SU-DHL-6 (cell line): ENCODE measurements around the gene CARD10.

Source experiments
- H2AFZ ChIP-seq: fragments of 200-600 bp; sonication (generic); 2 replicates; pipeline ENCODE4 v1.6.1; 2014; ENCODE audit warnings: low read depth, mild to moderate bottlenecking, moderate library complexity, mixed read lengths, antibody characterized with exemption, low read length; ENCODE audit not compliant: severe bottlenecking
- H3F3A ChIP-seq: fragments of 200-600 bp; shearing (Covaris generic); 2 replicates; pipeline ENCODE4 v1.6.0; 2016; ENCODE audit warnings: antibody characterized with exemption, mild to moderate bottlenecking; ENCODE audit not compliant: insufficient read depth
- H3K27ac ChIP-seq: fragments of 200-600 bp; sonication (generic); 2 replicates; pipeline ENCODE4 v1.5.1; 2016; ENCODE audit warnings: low read depth, mild to moderate bottlenecking, low read length, moderate library complexity, mixed read lengths
- H3K27me3 ChIP-seq: fragments of 200-600 bp; sonication (generic), shearing (Covaris generic); 2 replicates; pipeline ENCODE4 v1.6.0; 2014; ENCODE audit warnings: mild to moderate bottlenecking, low read length
- H3K36me3 ChIP-seq: fragments of 200-600 bp; sonication (generic); 2 replicates; pipeline ENCODE4 v1.6.1; 2014; ENCODE audit warnings: mild to moderate bottlenecking, low read length, mixed read lengths
- H3K4me2 ChIP-seq: fragments of 300-600, 200-600 bp; shearing (Covaris generic), sonication (generic); 2 replicates; pipeline ENCODE4 v1.6.0; 2014; ENCODE audit warnings: low read length, low read depth, mild to moderate bottlenecking; ENCODE audit not compliant: poor library complexity, severe bottlenecking
- H3K4me3 ChIP-seq: fragments of 200-600 bp; sonication (generic); 2 replicates; pipeline ENCODE4 v1.5.1; 2014; ENCODE audit warnings: antibody characterized with exemption, low read length, mild to moderate bottlenecking, mixed read lengths; ENCODE audit not compliant: insufficient read depth, poor library complexity, severe bottlenecking
- H3K79me2 ChIP-seq: fragments of 200-600 bp; sonication (generic); 2 replicates; pipeline ENCODE4 v1.6.1; 2014; ENCODE audit warnings: mild to moderate bottlenecking, low read length, moderate library complexity; ENCODE audit not compliant: insufficient read depth
- H3K9ac ChIP-seq: fragments of 200-600 bp; sonication (generic); 2 replicates; pipeline ENCODE4 v1.7.0; 2014; ENCODE audit warnings: mild to moderate bottlenecking, low read length
- H3K9me2 ChIP-seq: fragments of 200-600 bp; sonication (generic); replicated peaks from 2 replicates; pipeline ENCODE4 v1.6.1; 2014; ENCODE audit warnings: low read length; ENCODE audit not compliant: insufficient read depth
- H3K9me3 ChIP-seq: fragments of 200-600 bp; sonication (generic); 2 replicates; pipeline ENCODE4 v1.6.1; 2014; ENCODE audit warnings: low read length, mixed read lengths; ENCODE audit not compliant: insufficient read depth
- H4K20me1 ChIP-seq: fragments of 200-600 bp; sonication (generic); 2 replicates; pipeline ENCODE4 v1.6.1; 2014; ENCODE audit warnings: low read depth, mild to moderate bottlenecking, antibody characterized with exemption, low read length, moderate library complexity, mixed read lengths
- CTCF ChIP-seq: fragments of 200-600 bp; sonication (generic); IDR thresholded peaks from one replicate; pipeline ENCODE4 v1.5.1; 2017; ENCODE audit warnings: antibody characterized with exemption, mild to moderate bottlenecking, low read length, moderate library complexity; ENCODE audit not compliant: insufficient read depth, poor library complexity, severe bottlenecking
- EZH2phosphoT487 ChIP-seq: fragments of 200-600 bp; sonication (generic), shearing (Covaris generic); conservative IDR thresholded peaks from 2 replicates; pipeline ENCODE4 v1.6.1; 2018; ENCODE audit warnings: mild to moderate bottlenecking, antibody characterized with exemption, low read length, moderate library complexity, mixed read lengths

Gene CARD10

DNA sequence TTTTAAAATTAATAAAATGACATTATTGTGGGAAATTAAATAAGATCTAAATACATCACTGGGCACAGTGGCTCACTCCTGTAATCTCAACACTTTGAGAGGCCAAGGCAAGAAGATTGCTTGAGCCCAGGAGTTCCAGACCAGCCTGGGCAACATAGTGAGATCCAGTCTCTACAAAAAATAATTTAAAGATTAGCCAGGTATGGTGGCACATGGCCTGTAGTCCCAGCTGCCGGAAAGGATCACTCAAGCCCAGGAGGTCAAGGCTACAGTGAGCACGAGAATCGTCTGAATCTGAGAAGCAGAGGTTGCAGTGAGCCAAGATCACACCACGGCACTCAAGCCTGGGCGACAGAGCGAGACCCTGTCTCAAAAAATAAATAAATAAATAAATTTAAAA is 15.9 kb upstream of the CARD10 start:
- no peaks in the 10 kb centered on the region for H3F3A ChIP-seq
- H3K4me3 ChIP-seq, result no peak overlapping the region
- no peak overlapping the region for H3K27ac ChIP-seq
- TF ChIP-seq EZH2phosphoT487 (no peak), CTCF (no peak)
- H3K27me3 ChIP-seq, result no peaks in the 10 kb centered on the region
- H4K20me1 ChIP-seq, result no peaks in the 10 kb centered on the region
- no peak overlapping the region for H3K9ac ChIP-seq
- H3K9me3 ChIP-seq, result no peaks in the 10 kb centered on the region
- no peak overlapping the region for H2AFZ ChIP-seq
- no peaks in the 10 kb centered on the region for H3K36me3 ChIP-seq
- H3K4me2 ChIP-seq, result no peak overlapping the region
- no peaks in the 10 kb centered on the region for H3K9me2 ChIP-seq
- no peaks in the 10 kb centered on the region for H3K79me2 ChIP-seq

DNA sequence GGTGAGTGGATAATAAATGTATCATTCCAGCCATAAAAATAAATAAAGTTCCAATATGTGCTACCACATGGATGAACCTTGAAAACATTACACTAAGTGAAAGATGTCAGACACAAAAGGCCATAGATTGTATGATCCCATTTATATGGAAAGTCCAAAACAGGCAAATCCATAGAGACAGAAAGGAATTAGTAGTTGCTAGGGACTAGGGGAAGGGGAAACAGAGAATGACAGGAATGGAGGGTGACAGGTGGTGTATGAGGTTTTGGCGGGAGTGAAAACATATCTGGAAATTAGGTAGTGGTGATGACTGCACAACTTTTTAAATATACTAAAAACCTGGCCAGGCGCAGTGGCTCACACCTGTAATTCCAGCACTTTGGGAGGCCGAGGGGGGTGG is 15.2 kb upstream of the CARD10 start:
- no peak overlapping the region for H2AFZ ChIP-seq
- H3K27me3 ChIP-seq, result no peaks in the 10 kb centered on the region
- no peak overlapping the region for H3K4me2 ChIP-seq
- H3K9me3 ChIP-seq, result no peaks in the 10 kb centered on the region
- no peaks in the 10 kb centered on the region for H3K36me3 ChIP-seq
- no peaks in the 10 kb centered on the region for H3F3A ChIP-seq
- H3K79me2 ChIP-seq, result no peaks in the 10 kb centered on the region
- H4K20me1 ChIP-seq, result no peaks in the 10 kb centered on the region
- H3K9me2 ChIP-seq, result no peaks in the 10 kb centered on the region
- no peak for TF ChIP-seq EZH2phosphoT487
- TF ChIP-seq CTCF, result no peak
- no peak overlapping the region for H3K27ac ChIP-seq
- no peak overlapping the region for H3K4me3 ChIP-seq
- no peak overlapping the region for H3K9ac ChIP-seq

GRCh38 chr22:37533995-37534394 is 14.8 kb upstream of the CARD10 start:
- TF ChIP-seq CTCF, result no peak
- no peak for TF ChIP-seq EZH2phosphoT487
- Histone ChIP-seq H3K4me2 (no peak overlapping the region), H3K9ac (no peak overlapping the region), H3K79me2 (no peaks in the 10 kb centered on the region), H3K36me3 (no peaks in the 10 kb centered on the region), H4K20me1 (no peaks in the 10 kb centered on the region), H3K27me3 (no peaks in the 10 kb centered on the region), H3K9me3 (no peaks in the 10 kb centered on the region), H3F3A (no peaks in the 10 kb centered on the region), H3K27ac (no peak overlapping the region), H2AFZ (no peak overlapping the region), H3K9me2 (no peaks in the 10 kb centered on the region), H3K4me3 (no peak overlapping the region)
